Measurements from ENCODE around the gene P2RX1.
"Not testable (repeated sequence)": the region's sequence is repeated elsewhere in the genome, so short reads cannot be mapped to it uniquely, and the experiment has no call there.

Gene P2RX1

DNA sequence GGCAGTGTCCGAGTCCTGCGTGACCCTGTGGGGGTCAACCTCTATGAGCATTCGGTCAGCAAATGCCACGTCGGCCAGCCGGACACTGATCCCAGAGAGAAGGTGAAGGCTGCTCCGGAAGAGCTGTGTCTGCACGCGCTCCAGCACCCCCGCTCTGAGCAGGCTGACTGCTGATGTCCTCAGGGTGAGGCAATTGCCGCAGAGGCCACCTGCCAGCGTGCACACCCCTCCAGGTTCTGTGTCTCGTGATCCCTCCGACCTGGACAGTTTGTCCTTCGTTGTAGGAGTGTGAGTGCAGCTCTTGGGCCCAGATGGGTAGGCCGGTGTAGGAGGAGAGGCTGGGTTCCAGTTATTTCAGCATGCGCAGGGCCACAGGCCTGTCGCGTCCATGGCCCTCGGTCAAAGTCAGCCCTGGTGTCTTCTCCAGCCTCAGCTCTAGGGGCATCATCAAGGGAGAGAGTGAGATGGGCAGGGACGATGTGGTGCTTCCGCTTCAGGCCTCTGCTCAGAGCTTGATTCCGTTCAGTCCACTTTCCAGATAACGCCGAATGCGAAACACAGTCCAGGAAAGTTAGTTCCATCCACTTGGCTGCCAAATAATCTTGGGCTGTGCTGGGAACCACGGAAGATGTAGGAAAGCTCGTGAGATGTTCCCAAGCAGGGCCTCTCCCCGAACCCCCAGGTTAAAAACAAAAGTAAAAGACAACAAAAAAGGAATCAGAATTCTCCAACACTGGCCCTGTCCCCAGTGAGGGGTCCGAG lies 55.1 kb downstream of the P2RX1 start:
- DNase-seq (ENCODE audit: low read depth) = no peak
- TF ChIP-seq, protein P1, sequence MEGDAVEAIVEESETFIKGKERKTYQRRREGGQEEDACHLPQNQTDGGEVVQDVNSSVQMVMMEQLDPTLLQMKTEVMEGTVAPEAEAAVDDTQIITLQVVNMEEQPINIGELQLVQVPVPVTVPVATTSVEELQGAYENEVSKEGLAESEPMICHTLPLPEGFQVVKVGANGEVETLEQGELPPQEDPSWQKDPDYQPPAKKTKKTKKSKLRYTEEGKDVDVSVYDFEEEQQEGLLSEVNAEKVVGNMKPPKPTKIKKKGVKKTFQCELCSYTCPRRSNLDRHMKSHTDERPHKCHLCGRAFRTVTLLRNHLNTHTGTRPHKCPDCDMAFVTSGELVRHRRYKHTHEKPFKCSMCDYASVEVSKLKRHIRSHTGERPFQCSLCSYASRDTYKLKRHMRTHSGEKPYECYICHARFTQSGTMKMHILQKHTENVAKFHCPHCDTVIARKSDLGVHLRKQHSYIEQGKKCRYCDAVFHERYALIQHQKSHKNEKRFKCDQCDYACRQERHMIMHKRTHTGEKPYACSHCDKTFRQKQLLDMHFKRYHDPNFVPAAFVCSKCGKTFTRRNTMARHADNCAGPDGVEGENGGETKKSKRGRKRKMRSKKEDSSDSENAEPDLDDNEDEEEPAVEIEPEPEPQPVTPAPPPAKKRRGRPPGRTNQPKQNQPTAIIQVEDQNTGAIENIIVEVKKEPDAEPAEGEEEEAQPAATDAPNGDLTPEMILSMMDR (IDR thresholded peaks at IDR 0.05; ENCODE audit: low read depth, low read length) = no peak
- TF ChIP-seq MYC (IDR thresholded peaks at IDR 0.05; ENCODE audit: low read depth, low read length) = no peak
- H3K4me3 ChIP-seq (ENCODE audit: low read depth, low read length) = no peak overlapping the region

DNA sequence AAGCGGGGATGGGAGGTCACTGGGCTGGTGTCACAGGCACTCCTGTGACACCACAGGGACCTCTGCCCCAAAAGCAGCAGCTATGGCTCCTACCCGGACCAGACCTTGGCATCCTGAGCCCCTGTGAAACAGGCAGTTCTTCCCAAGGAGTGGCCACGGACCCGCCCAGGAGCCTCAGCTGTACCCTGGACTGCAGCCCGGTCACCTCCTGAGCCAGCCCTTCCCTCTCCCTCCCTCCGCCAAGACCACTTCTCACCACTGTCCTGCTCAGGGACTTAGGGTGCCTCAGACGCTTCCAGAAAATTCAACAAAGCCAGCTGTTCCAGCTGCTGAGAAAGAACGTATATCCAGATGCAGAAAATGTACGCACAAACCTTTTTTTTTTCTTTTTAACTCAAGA lies 56.3 kb downstream of the P2RX1 start:
- no peak overlapping the region for H3K4me3 ChIP-seq (ENCODE audit: low read depth, low read length)
- DNase-seq (ENCODE audit: low read depth) = no peak
- TF ChIP-seq POLR2A (IDR thresholded peaks at IDR 0.05; ENCODE audit: extremely low read depth, insufficient read length) = no peak
- TF ChIP-seq, protein P1 (IDR thresholded peaks at IDR 0.05; ENCODE audit: low read depth, low read length) = no peak
- TF ChIP-seq MYC (IDR thresholded peaks at IDR 0.05; ENCODE audit: low read depth, low read length) = no peak
- TF ChIP-seq, protein P2, sequence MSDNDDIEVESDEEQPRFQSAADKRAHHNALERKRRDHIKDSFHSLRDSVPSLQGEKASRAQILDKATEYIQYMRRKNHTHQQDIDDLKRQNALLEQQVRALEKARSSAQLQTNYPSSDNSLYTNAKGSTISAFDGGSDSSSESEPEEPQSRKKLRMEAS (IDR thresholded peaks at IDR 0.05; ENCODE audit: low read depth, low read length) = no peak

DNA sequence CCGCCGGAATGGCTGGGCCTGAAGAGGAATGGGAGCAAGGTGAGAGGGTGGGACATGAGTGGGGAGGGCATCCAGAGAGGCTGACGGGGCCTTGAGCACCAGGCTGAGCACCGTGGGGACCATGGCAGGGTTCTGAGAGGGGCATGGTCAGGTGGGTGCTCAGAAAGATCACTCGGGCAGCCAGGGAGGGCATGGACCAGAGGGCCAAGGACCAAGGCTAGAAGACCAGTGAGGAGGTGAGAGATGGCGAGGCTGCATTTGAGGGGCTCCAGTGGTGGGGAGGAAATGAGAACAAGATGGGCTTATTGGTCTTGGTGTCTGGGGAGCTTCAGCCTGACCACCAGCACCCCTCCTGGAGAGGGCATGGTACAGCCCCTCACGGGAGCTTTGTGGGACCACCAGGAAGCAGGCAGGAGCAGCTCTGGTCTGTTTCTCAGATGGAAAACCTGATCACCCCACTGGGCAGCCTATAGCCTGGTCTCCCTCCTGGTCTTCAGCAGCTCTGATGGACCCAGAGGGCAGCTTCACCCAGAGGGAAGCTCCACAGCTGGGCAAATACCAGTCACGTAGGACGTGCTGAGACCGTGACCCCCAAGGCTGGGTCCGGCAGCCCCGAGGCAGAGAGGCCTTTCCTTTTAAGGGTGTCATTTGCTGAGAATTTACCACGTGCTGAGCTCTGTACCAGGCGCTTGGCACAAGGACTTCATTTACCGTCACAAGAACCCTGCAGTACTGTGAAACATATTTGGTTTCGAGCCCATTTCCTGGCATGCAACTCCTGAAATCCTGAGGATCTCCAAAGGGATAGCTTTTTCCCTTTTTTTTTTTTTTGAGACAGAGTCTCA lies 58.8 kb downstream of the P2RX1 start:
- no peak overlapping the region for H3K4me3 ChIP-seq (ENCODE audit: low read depth, low read length)
- DNase-seq (ENCODE audit: low read depth) = no peak
- TF ChIP-seq MYC (IDR thresholded peaks at IDR 0.05; ENCODE audit: low read depth, low read length) (no peak), POLR2A (IDR thresholded peaks at IDR 0.05; ENCODE audit: extremely low read depth, insufficient read length) (no peak)
- TF ChIP-seq, protein P2 (IDR thresholded peaks at IDR 0.05; ENCODE audit: low read depth, low read length) = no peak
- TF ChIP-seq, protein P1 (IDR thresholded peaks at IDR 0.05; ENCODE audit: low read depth, low read length) = no peak

DNA sequence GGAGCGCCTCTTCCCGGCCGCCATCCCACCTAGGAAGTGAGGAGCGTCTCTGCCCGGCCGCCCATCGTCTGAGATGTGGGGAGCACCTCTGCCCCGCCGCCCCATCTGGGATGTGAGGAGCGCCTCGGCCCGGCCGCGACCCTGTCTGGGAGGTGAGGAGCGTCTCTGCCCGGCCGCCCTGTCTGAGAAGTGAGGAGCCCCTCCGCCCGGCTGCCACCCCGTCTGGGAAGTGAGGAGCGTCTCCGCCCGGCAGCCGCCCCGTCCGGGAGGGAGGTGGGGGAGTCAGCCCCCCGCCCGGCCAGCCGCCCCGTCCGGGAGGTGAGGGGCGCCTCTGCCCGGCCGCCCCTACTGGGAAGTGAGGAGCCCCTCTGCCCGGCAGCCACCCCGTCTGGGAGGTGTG lies 62.1 kb downstream of the P2RX1 start:
- not testable (repeated sequence) for H3K4me3 ChIP-seq (ENCODE audit: low read depth, low read length); DNase-seq (ENCODE audit: low read depth)

DNA sequence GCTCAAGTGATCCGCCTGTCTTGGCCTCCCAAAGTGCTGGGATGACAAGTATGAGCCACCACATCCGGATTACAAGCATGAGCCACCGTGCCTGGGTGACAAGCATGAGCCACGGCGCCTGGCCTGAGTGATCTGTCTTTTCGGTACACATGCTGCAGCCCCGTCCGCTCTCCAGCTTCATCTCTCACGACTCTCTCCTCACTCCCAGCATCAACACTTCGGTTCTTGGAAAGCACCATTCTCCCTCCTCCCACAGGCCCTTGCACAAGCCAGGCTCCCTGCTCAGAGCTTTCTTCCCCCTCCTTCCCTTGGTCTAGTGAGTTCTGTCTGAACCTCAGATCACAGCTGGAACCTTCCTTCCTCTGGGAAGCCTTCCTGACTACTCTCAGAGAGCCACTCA lies 63.7 kb downstream of the P2RX1 start:
- TF ChIP-seq MYC (IDR thresholded peaks at IDR 0.05; ENCODE audit: low read depth, low read length) (no peak), POLR2A (IDR thresholded peaks at IDR 0.05; ENCODE audit: extremely low read depth, insufficient read length) (no peak)
- TF ChIP-seq, protein P1 (IDR thresholded peaks at IDR 0.05; ENCODE audit: low read depth, low read length) = no peak
- TF ChIP-seq, protein P2 (IDR thresholded peaks at IDR 0.05; ENCODE audit: low read depth, low read length) = no peak
- no peak for DNase-seq (ENCODE audit: low read depth)
- no peak overlapping the region for H3K4me3 ChIP-seq (ENCODE audit: low read depth, low read length)

DNA sequence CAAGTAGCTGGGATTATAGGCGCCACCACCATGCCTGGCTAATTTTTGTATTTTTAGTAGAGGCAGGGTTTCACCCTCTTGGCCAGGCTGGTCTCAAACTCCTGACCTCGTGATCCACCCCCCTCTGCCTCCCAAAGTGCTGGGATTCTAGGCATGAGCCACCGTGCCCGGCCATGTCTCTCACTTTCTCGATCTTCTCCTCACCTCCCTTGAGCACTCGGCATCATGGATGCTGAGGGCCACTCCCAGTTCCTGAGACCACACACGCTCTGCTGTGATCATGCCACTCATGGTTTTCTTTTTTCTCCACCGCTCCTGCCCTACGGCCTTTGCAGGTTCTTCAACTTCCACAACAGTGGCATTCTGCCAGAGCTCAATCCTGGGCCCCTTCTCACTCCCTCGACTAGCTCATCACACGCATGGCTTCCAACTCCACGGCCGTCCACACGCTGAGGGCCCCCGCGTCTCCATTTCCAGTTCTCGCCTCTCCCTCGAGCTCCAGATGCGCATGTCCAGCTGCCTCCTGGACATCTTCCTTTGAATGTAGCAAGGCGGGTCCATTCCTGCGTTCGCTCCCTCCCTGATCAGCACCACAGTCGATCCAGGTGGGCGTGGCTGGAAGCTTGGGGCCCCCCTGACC lies 64.7 kb downstream of the P2RX1 start:
- no peak overlapping the region for H3K4me3 ChIP-seq (ENCODE audit: low read depth, low read length)
- no peak for DNase-seq (ENCODE audit: low read depth)
- TF ChIP-seq, protein P2 (IDR thresholded peaks at IDR 0.05; ENCODE audit: low read depth, low read length) = no peak
- TF ChIP-seq, protein P1 (IDR thresholded peaks at IDR 0.05; ENCODE audit: low read depth, low read length) = no peak
- no peak for TF ChIP-seq POLR2A (IDR thresholded peaks at IDR 0.05; ENCODE audit: extremely low read depth, insufficient read length)
- no peak for TF ChIP-seq MYC (IDR thresholded peaks at IDR 0.05; ENCODE audit: low read depth, low read length)
